Heart left ventricle (tissue), 13 donors: Measurements from ENCODE around the gene PIK3R1.

Experiments
- CTCF ChIP-seq, 12 donors: fragments of 200-600 bp; sonication (generic) in 4 of 12; IDR thresholded peaks; one replicate each; pipeline versions ENCODE4 v1.5.0 to v1.8.0; 2018 to 2022; ENCODE audit warnings: antibody characterized with exemption in 12 of 12, mild to moderate bottlenecking in 5 of 12
- POLR2A ChIP-seq, 2 donors: fragments of 450-650 bp; IDR thresholded peaks; one replicate each; pipeline ENCODE4 v1.6.1; 2017; ENCODE audit warnings: antibody characterized with exemption in 2 of 2, mild to moderate bottlenecking in 2 of 2, moderate library complexity in 2 of 2
- donor health status: ischemic (EF 13 %, LVEDD 7.1; RV severe dilation, severe dysfunction).
- donor health status: DM: no; HTN: yes; CAD: no.
- donor health status: DM: no; HTN: no; CAD: no.
- donor health status: ischemic (EF 25% LVEDD 6.9; RV normal size, moderate dysfunction).
- donor health status: ischemic (EF 25% LVEDD 5.7; RV mildly dilated, moderate dysfunction).
- donor health status: ischemic (EF 35%, LVEDD 5.7; RV mildly dilated, moderate dysfunction).
- donor health status: nonischemic (EF 11% LVEDD 7.7; RV severe dilation, severe dysfunction).
- donor health status: DM: yes; HTN: yes; CAD: no.
- donor health status: PGD.
- donor health status: ischemic (EF 29% LVEDD 5.4; RV normal size, mild dysfunction).
- donor health status: nonischemic (EF 23%, LVEDD 6.1; RV moderate dilation, normal function).

DNA sequence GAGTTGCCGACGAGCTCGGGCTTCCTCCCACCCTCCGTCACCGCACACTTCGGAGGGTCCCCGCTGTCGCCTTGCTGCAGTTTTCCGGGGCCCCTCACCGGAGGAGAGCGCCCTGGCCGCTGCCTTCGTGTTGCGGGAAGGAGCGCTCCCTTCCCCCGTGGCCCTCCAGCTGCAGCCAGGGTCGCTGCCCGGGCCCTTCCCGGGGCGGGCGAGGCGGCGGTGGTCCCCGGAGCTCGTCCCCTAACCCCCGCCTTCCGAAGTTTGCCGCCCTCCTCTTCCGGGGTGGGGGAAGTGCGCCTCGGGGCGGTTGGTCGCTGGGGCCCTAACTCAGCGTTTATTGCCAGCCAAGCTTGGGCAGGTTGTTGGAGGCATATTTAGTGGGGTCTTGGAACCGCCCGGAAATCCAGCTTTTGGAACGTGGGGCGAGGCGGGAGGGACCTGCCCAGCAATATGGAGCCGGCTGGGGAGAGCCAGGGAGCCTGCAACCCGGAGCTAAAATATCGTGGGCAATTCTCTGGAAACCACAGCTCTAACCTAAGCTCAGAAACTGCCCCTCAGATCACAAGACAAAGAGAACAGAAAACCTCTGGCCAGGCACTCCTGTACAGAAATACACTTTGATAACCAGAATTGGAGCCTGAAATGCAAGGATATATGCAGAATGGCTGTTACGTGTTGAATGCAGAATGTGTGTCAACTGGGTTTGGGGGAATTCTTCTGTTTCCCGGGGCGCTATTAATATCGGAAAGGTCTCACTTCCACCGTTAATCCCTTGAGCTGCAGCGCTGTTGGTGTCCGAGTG, 890 bp downstream of the PIK3R1 start:
- TF ChIP-seq CTCF (IDR thresholded peaks at IDR 0.05) (no peak), POLR2A (IDR thresholded peaks at IDR 0.05) (no peak)
